ENCODE results near the gene HTT-AS. TPM values are rescaled to one million over a fixed set of nuclear protein-coding genes. Genes with fewer than 3 reads are reported as not detected.

Gene HTT-AS
- total RNA-seq, 2 donors from 2014 or later: not detected

DNA sequence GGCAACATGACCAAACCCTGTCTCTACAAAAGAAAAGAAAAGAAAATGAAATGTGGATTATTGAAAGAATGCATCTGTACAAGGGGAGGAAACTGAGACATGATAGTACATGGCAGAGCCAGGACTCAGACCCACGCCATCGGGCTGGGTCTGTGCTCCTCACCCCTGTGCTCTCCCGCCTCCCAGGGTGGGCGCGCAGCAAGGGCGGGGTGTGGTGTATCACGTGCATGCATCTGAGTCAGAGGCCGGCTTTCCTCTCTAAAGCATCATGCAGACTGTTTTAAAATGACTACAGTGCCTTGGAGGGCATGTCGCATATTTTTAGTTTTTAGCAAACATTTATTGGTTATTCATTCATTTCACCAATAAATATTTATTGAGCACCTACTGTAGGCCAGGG, 47.8 kb downstream of the HTT-AS start:
- Histone ChIP-seq H3K36me3 (replicated peaks in 1 of 2; ENCODE audit: insufficient read depth in 1 of 2, low read depth in 2 of 2) (no peaks in the 10 kb centered on the region), H3K4me3 (no peak overlapping the region), H3K4me1 (no peaks in the 10 kb centered on the region), H3K27ac (no peak overlapping the region), H3K27me3 (no peaks in the 10 kb centered on the region), H3K9me3 (no peaks in the 10 kb centered on the region)
- ATAC-seq: no peak
- no peak for DNase-seq
- 91 to 97% methylated on average over 9 of the region's 9 CpGs for WGBS, 2 donors
- TF ChIP-seq, protein P1, sequence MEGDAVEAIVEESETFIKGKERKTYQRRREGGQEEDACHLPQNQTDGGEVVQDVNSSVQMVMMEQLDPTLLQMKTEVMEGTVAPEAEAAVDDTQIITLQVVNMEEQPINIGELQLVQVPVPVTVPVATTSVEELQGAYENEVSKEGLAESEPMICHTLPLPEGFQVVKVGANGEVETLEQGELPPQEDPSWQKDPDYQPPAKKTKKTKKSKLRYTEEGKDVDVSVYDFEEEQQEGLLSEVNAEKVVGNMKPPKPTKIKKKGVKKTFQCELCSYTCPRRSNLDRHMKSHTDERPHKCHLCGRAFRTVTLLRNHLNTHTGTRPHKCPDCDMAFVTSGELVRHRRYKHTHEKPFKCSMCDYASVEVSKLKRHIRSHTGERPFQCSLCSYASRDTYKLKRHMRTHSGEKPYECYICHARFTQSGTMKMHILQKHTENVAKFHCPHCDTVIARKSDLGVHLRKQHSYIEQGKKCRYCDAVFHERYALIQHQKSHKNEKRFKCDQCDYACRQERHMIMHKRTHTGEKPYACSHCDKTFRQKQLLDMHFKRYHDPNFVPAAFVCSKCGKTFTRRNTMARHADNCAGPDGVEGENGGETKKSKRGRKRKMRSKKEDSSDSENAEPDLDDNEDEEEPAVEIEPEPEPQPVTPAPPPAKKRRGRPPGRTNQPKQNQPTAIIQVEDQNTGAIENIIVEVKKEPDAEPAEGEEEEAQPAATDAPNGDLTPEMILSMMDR (IDR thresholded peaks at IDR 0.05): no peak
- no peak for TF ChIP-seq POLR2A (IDR thresholded peaks at IDR 0.05)
- intact Hi-C loops (cut with DNase I): no loop called here

DNA sequence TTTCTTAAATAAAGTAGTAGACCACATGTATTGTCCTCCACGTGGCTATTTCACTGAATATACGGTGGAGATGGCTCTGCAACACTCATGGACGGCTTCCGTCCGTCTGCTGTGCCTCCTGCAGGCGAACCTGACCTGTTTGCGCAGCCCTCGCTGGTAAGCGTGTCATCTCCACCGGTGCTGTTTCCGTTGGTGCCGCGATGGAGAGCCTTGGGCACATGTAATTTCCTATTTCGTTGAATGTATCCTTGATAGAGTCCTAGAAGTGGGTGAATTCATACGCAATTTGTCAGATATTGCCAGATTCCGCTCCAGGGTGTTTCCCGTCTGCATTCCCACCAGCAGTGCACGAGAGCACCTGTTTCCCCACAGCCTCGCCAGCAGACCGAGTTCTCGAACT, 48.5 kb downstream of the HTT-AS start:
- no peaks in the 10 kb centered on the region for H3K4me1 ChIP-seq
- no peaks in the 10 kb centered on the region for H3K36me3 ChIP-seq (replicated peaks in 1 of 2; ENCODE audit: insufficient read depth in 1 of 2, low read depth in 2 of 2)
- ATAC-seq (no peak), DNase-seq (no peak)
- WGBS, 2 donors: 94 to 97% methylated on average over 21 of the region's 21 CpGs
- no peak for TF ChIP-seq POLR2A (IDR thresholded peaks at IDR 0.05)
- TF ChIP-seq, protein P1 (IDR thresholded peaks at IDR 0.05): no peak
- intact Hi-C loops (cut with DNase I): no loop called here
- H3K9me3 ChIP-seq: no peaks in the 10 kb centered on the region
- no peak overlapping the region for H3K27ac ChIP-seq
- H3K4me3 ChIP-seq: no peak overlapping the region
- H3K27me3 ChIP-seq: no peaks in the 10 kb centered on the region

DNA sequence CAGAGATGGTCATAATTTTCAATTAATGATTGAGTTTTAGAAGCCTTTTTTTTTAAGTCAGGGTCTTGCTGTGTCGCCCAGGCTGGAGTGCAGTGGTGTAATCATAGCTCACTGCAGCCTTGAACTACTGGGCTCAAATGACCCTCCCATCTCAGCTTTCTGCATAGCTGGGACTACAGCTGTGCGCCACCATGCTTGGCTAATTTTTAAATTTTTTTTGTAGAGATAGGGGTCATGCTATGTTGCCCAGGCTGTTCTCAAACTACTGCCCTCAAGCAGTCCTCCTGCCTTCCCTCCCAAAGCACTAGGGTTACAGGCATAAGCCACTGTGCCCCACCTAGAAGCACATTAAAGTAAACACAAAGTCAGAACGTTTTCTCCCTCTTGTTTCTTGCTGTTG, 51.7 kb downstream of the HTT-AS start:
- H3K4me3 ChIP-seq: no peak overlapping the region
- intact Hi-C loops (cut with DNase I): no loop called here

GRCh38 chr4:3022112-3022511, 52.2 kb downstream of the HTT-AS start:
- TF ChIP-seq POLR2A (IDR thresholded peaks at IDR 0.05): no peak
- TF ChIP-seq, protein P1 (IDR thresholded peaks at IDR 0.05): no peak
- Histone ChIP-seq H3K4me1 (no peaks in the 10 kb centered on the region), H3K9me3 (no peaks in the 10 kb centered on the region), H3K4me3 (no peak overlapping the region), H3K36me3 (replicated peaks in 1 of 2; ENCODE audit: insufficient read depth in 1 of 2, low read depth in 2 of 2) (no peaks in the 10 kb centered on the region), H3K27me3 (no peaks in the 10 kb centered on the region), H3K27ac (no peak overlapping the region)
- intact Hi-C loops (cut with DNase I): no loop called here
- ATAC-seq (no peak), DNase-seq (no peak)
- WGBS, 2 donors: 84 to 97% methylated on average over 8 of the region's 8 CpGs

More for the DNA sequence above, 51.7 kb downstream of the HTT-AS start:
- Histone ChIP-seq H3K27me3 (no peaks in the 10 kb centered on the region), H3K27ac (no peak overlapping the region), H3K9me3 (no peaks in the 10 kb centered on the region), H3K4me1 (no peaks in the 10 kb centered on the region), H3K36me3 (replicated peaks in 1 of 2; ENCODE audit: insufficient read depth in 1 of 2, low read depth in 2 of 2) (no peaks in the 10 kb centered on the region)
- DNase-seq (no peak), ATAC-seq (no peak)
- WGBS, 2 donors: 70 to 88% methylated on average over 3 of the region's 3 CpGs
- TF ChIP-seq POLR2A (IDR thresholded peaks at IDR 0.05): no peak
- TF ChIP-seq, protein P1 (IDR thresholded peaks at IDR 0.05): no peak

GRCh38 chr4:3021627-3022026, 52.7 kb downstream of the HTT-AS start:
- intact Hi-C loops (cut with DNase I): no loop called here
- no peak for ATAC-seq

More at GRCh38 chr4:3021627-3022026, 52.7 kb downstream of the HTT-AS start:
- H3K4me3 ChIP-seq: no peak overlapping the region
- 82 to 95% methylated on average over 8 of the region's 8 CpGs for WGBS, 2 donors
- H3K4me1 ChIP-seq: no peaks in the 10 kb centered on the region
- no peak overlapping the region for H3K27ac ChIP-seq
- no peaks in the 10 kb centered on the region for H3K27me3 ChIP-seq
- DNase-seq: no peak
- no peaks in the 10 kb centered on the region for H3K9me3 ChIP-seq
- TF ChIP-seq, protein P1 (IDR thresholded peaks at IDR 0.05): no peak
- TF ChIP-seq POLR2A (IDR thresholded peaks at IDR 0.05): no peak
- H3K36me3 ChIP-seq (replicated peaks in 1 of 2; ENCODE audit: insufficient read depth in 1 of 2, low read depth in 2 of 2): no peaks in the 10 kb centered on the region

Data from body of pancreas (tissue), 4 donors.